Activated CD4-positive, alpha-beta memory T cell treated with anti-CD3 and anti-CD28 coated beads for 36 hours (primary cell): ENCODE data around the gene ANKRD39. TPM values are rescaled to one million over a fixed set of nuclear protein-coding genes. Genes with fewer than 3 reads are reported as not detected.

Experiments
- CTCF ChIA-PET: fragments of 350-600 bp; sonication (Branson Sonifier 250); formaldehyde crosslinking; loops from one replicate; lab custom pipeline; 2021; ENCODE audit warnings: antibody characterized with exemption, inconsistent platforms; lab: Charles Lee
- POLR2A ChIA-PET: fragments of 350-600 bp; sonication (Branson Sonifier 250); formaldehyde crosslinking; loops from one replicate; lab custom pipeline; 2021; ENCODE audit warnings: antibody characterized with exemption; lab: Charles Lee
- DNase-seq: peaks from one replicate; pipeline ENCODE4 v3.0.0-alpha.2; 2020
- H3K27ac Mint-ChIP-seq: one replicate; pipeline ENCODE4 v1.8.0; 2021; ENCODE audit warnings: mixed read lengths
- H3K27me3 Mint-ChIP-seq: one replicate; pipeline ENCODE4 v1.8.0; 2021; ENCODE audit warnings: mixed read lengths
- H3K36me3 Mint-ChIP-seq: one replicate; pipeline ENCODE4 v1.8.0; 2021; ENCODE audit warnings: mixed read lengths
- H3K4me1 Mint-ChIP-seq: one replicate; pipeline ENCODE4 v1.8.0; 2021; ENCODE audit warnings: low read depth, mixed read lengths
- H3K4me3 Mint-ChIP-seq: one replicate; pipeline ENCODE4 v1.8.0; 2021; ENCODE audit warnings: mild to moderate bottlenecking, mixed read lengths
- H3K9me3 Mint-ChIP-seq: one replicate; pipeline ENCODE4 v1.8.0; 2021; ENCODE audit warnings: mixed read lengths
- intact Hi-C: fragments of 100-400 bp; cut with micrococcal nuclease; formaldehyde crosslinking; loops from one replicate; pipeline ENCODE4 v1.15.1; 2023
- microRNA-seq: library from miRNA; unstranded; fragments of <30 nt; microRNA quantifications from one replicate; pipeline ENCODE4 v1.2.0, GENCODE V29; 2022; ENCODE audit warnings: borderline number of aligned reads, borderline microRNAs expressed, borderline replicate concordance
- total RNA-seq, 2 experiments: library from RNA; stranded (reverse); gene quantifications; one replicate each; pipeline ENCODE4 v1.2.3, GENCODE V29; 2021

The ANKRD39 gene
- total RNA-seq, 2 experiments from 2014 or later = 29.0 to 35.1 TPM

DNA sequence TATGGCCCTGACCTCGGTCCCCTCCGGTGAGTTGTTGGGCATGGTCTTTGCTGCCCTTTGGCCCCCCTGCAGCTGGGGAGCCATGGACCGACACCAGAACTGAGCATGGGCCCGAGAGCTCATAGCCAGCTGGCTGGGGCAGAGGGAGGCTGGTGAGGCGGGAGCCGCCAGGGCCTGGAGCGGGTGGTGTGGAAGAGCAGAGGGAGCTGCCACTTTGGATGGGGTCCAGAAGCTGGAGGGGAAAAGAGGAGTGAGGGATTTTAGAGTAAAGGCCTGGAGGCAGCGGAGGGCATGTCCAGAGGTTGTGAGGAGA, 58.2 kb downstream of the ANKRD39 start:
- no peaks in the 10 kb centered on the region for H3K27me3 Mint-ChIP-seq
- DNase-seq = no peak
- peaks cover 2% of the 10 kb centered on the region for H3K36me3 Mint-ChIP-seq
- no peaks in the 10 kb centered on the region for H3K9me3 Mint-ChIP-seq
- intact Hi-C loops = no loop called here
- ChIA-PET POLR2A (no interaction called here), CTCF (interaction anchor here (0.6 to 1.6 kb wide), 4 partner anchors 16 to 1559 kb away, joined by 3 to 6 read pairs (median 4); partner anchors contain the start of gene CNNM3)
- H3K4me3 Mint-ChIP-seq = no peak overlapping the region
- H3K4me1 Mint-ChIP-seq = no peaks in the 10 kb centered on the region
- H3K27ac Mint-ChIP-seq = no peak overlapping the region

- Mint-ChIP-seq H3K4me3 (no peak overlapping the region), H3K4me1 (no peaks in the 10 kb centered on the region), H3K9me3 (no peaks in the 10 kb centered on the region), H3K27ac (no peak overlapping the region), H3K27me3 (no peaks in the 10 kb centered on the region), H3K36me3 (peaks cover 2% of the 10 kb centered on the region)
- DNase-seq = no peak
- ChIA-PET POLR2A (no interaction called here), CTCF (no interaction called here)
- intact Hi-C loops = no loop called here
Measured at GRCh38 chr2:96798733-96799622, 58.8 kb downstream of the ANKRD39 start.

Small RNA genes lying within 50 kb of the gene (microRNA-seq; reads per million reads assigned to microRNA genes)
- gene MIR3127 = 3.9 reads per million, percentile 5 among the genes with 10 or more reads in this experiment

Other genes with a start within 250 kb of the ANKRD39 start
- gene KANSL3, start 219.7 kb downstream of the ANKRD39 start, total RNA-seq = 10 to 100 TPM; 33.7 to 39.4 TPM
- not detected for gene FER1L5, start 215.3 kb downstream of the ANKRD39 start, total RNA-seq
- gene LMAN2L, start 118.0 kb downstream of the ANKRD39 start, total RNA-seq = 1 to 10 TPM; 5.7 to 6.1 TPM
- 1 to 10 TPM; 7.5 to 8.2 TPM for gene CNNM4, start 97.1 kb downstream of the ANKRD39 start, total RNA-seq
- gene CNNM3, start 41.7 kb downstream of the ANKRD39 start, total RNA-seq = 10 to 100 TPM; 16.3 to 22.2 TPM
- 1 to 10 TPM; 5.8 to 7.6 TPM for gene ANKRD23, start 14.0 kb downstream of the ANKRD39 start, total RNA-seq
- gene SEMA4C, start 12.1 kb upstream of the ANKRD39 start, total RNA-seq = 10 to 100 TPM; 13.9 to 18.8 TPM
- gene FAM178B, start 128.6 kb upstream of the ANKRD39 start, total RNA-seq = under 1 TPM in 1 of 2 experiments, not detected in 1; 0.12 TPM
- gene FAHD2B, start 236.9 kb upstream of the ANKRD39 start, total RNA-seq = 10 to 100 TPM; 30.2 to 32.5 TPM